ENCODE results near the gene DOCK10. TPM values are rescaled to one million over a fixed set of nuclear protein-coding genes. Genes with fewer than 3 reads are reported as not detected.

The DOCK10 gene
- polyA plus RNA-seq, 1 experiment: 53.0 TPM

- CTCF ChIA-PET: no interaction called here
- Histone ChIP-seq H3K27ac (ENCODE audit: low read depth, low read length) (no peak overlapping the region), H3K27me3 (ENCODE audit: control insufficient read depth, insufficient read depth, low read length) (no peaks in the 10 kb centered on the region), H3K4me3 (ENCODE audit: low read depth, low read length) (no peak overlapping the region), H3K9me3 (ENCODE audit: control insufficient read depth, insufficient read depth, low read length) (no peaks in the 10 kb centered on the region)
- no peak for DNase-seq (ENCODE audit: low read depth, low spot score)
- TF ChIP-seq CTCF (IDR thresholded peaks at IDR 0.05; ENCODE audit: low read depth, low read length): no peak
- POLR2A ChIA-PET: no interaction called here
Measured at GRCh38 chr2:224875841-224876240, 166.4 kb downstream of the DOCK10 start.

DNA sequence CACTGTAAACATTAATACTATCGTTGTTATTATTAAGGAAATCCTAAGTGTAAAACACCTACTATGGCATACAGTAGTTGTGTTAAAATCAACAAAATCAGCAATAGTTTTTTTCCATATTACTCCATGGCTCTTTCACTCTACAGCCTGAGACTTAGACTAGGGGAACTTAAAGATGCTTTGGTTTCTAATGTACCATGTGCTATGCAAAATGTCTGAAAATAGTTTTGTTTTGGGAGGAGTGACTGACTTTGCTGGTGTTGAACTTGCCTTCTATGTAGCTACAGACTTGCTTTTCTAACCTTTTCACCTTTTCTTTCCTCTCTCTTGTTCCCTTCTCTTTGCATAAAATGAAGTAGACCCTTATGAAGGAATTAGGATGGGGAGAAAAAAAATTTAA, 167.1 kb downstream of the DOCK10 start:
- CTCF ChIA-PET: no interaction called here

DNA sequence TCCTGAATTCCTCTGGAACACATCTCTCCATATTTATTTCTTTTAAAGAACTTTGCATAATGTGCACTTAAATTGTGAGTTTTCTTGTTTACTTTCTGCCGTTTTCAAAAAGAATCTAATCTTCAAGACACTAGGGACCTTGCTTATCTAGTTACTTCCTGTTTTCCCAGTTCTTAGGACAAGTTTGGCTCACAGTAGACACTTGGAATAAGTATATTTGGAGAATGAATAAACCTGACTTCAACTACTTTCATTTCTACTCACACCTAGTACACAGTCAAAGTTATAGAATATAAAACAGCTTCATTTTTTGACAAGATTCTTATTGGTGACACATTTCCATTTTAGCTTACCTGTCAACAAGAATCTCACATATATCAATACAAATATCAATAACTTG, 170.5 kb downstream of the DOCK10 start:
- Histone ChIP-seq H3K27me3 (ENCODE audit: control insufficient read depth, insufficient read depth, low read length) (no peaks in the 10 kb centered on the region), H3K27ac (ENCODE audit: low read depth, low read length) (no peak overlapping the region), H3K4me3 (ENCODE audit: low read depth, low read length) (no peak overlapping the region), H3K9me3 (ENCODE audit: control insufficient read depth, insufficient read depth, low read length) (no peaks in the 10 kb centered on the region)
- TF ChIP-seq CTCF (IDR thresholded peaks at IDR 0.05; ENCODE audit: low read depth, low read length): no peak
- DNase-seq (ENCODE audit: low read depth, low spot score): no peak
- ChIA-PET CTCF (interaction anchor here (1.1 kb wide), 1 partner anchor 130 kb away, joined by 3 read pairs; no protein-coding TSS in a partner anchor), POLR2A (no interaction called here)

More for the DNA sequence above, 167.1 kb downstream of the DOCK10 start:
- H3K27me3 ChIP-seq (ENCODE audit: control insufficient read depth, insufficient read depth, low read length): no peaks in the 10 kb centered on the region
- H3K9me3 ChIP-seq (ENCODE audit: control insufficient read depth, insufficient read depth, low read length): no peaks in the 10 kb centered on the region
- no peak overlapping the region for H3K27ac ChIP-seq (ENCODE audit: low read depth, low read length)
- POLR2A ChIA-PET: no interaction called here
- TF ChIP-seq CTCF (IDR thresholded peaks at IDR 0.05; ENCODE audit: low read depth, low read length): no peak
- DNase-seq (ENCODE audit: low read depth, low spot score): no peak
- H3K4me3 ChIP-seq (ENCODE audit: low read depth, low read length): no peak overlapping the region

DNA sequence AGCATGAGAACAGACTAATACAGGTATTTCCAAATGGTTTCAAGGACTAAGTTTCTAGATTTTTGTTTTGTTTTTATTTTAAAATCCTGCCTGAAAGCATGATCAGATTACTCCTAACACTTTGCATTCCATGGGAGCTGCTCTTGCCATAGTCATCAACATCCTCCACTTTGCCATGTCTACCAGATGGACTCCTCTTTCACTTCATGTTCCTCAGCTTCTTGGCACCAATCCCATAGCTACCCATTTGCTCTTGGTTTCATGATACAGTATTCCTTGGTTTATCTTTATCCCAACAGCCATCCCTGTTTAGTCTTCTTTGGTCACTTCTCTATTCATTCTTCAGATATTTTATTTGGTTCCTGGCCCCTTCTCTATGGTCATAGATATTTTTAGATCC, 171.9 kb downstream of the DOCK10 start:
- POLR2A ChIA-PET: no interaction called here
- CTCF ChIA-PET: interaction anchor here (0.7 to 1.0 kb wide), 2 partner anchors 64 to 131 kb away, joined by 3 to 5 read pairs; no protein-coding TSS in a partner anchor
- Histone ChIP-seq H3K27me3 (ENCODE audit: control insufficient read depth, insufficient read depth, low read length) (no peaks in the 10 kb centered on the region), H3K9me3 (ENCODE audit: control insufficient read depth, insufficient read depth, low read length) (no peaks in the 10 kb centered on the region), H3K27ac (ENCODE audit: low read depth, low read length) (peak overlapping the region; percentile 86), H3K4me3 (ENCODE audit: low read depth, low read length) (no peak overlapping the region)
- TF ChIP-seq CTCF (IDR thresholded peaks at IDR 0.05; ENCODE audit: low read depth, low read length): no peak
- DNase-seq (ENCODE audit: low read depth, low spot score): no peak

DNA sequence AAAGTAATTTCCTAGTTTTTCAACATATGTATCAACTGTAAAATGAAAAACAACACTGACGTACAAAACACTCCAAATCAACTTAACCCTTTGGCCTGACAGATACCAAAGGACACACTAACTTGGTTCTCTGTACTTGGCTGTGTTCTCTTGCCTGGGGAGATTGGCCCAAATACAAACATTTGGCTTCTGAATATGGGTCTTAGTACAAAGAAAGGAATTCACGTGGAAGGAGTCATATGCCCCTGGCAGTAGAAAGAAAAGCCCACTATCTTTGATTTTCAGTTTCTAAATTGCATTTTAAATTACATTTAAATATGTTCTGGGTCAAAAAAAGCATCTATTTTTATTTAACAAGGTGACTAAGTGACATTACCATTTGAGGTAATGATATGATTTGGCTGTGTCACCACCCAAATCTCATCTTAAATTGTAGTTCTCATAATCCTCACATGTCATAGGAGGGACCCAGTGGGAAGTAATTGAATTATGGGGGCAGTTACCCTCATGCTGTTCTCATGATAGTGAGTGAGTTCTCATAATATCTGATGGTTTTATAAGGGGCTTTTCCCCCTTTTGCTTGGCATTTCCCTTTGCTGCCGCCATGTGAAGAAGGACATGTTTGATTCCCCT, 172.6 kb downstream of the DOCK10 start:
- ChIA-PET CTCF (interaction anchor here (0.7 to 1.0 kb wide), 2 partner anchors 63 to 132 kb away, joined by 3 to 5 read pairs; no protein-coding TSS in a partner anchor), POLR2A (no interaction called here)

More for the DNA sequence above, 172.6 kb downstream of the DOCK10 start:
- Histone ChIP-seq H3K27ac (ENCODE audit: low read depth, low read length) (peak overlapping the region; percentile 86), H3K9me3 (ENCODE audit: control insufficient read depth, insufficient read depth, low read length) (no peaks in the 10 kb centered on the region), H3K4me3 (ENCODE audit: low read depth, low read length) (no peak overlapping the region), H3K27me3 (ENCODE audit: control insufficient read depth, insufficient read depth, low read length) (no peaks in the 10 kb centered on the region)
- DNase-seq (ENCODE audit: low read depth, low spot score): peak; percentile 81
- TF ChIP-seq CTCF (IDR thresholded peaks at IDR 0.05; ENCODE audit: low read depth, low read length): no peak
